CD4-positive, alpha-beta T cell (primary cell): ENCODE results near the gene IKBKE. TPM values are rescaled to one million over a fixed set of nuclear protein-coding genes. Genes with fewer than 3 reads are reported as not detected.

Experiments used
- ATAC-seq: fragments of 200-7000 bp; cut with Tn5 transposase; one replicate; pipeline ENCODE4 v1.10.0; 2022; ENCODE audit warnings: mild to moderate bottlenecking; ENCODE audit not compliant: poor library complexity
- CTCF ChIA-PET: fragments of 350-600 bp; sonication (Branson Sonifier 250); formaldehyde crosslinking; loops from one replicate; lab custom pipeline; 2021; ENCODE audit warnings: antibody characterized with exemption, inconsistent platforms; lab: Charles Lee
- POLR2A ChIA-PET: fragments of 350-600 bp; sonication (Branson Sonifier 250); formaldehyde crosslinking; loops from one replicate; lab custom pipeline; 2021; ENCODE audit warnings: antibody characterized with exemption, inconsistent platforms; lab: Charles Lee
- DNase-seq, 14 experiments: peaks; one replicate each; pipeline ENCODE4 v3.0.0-alpha.2; 2013 to 2020; ENCODE audit warnings: mixed read lengths in 2 of 14
- H3K27ac ChIP-seq, 2 donors: one replicate each; pipeline versions ENCODE4 v1.5.1 to v1.7.0; 2013; ENCODE audit warnings: low read length in 2 of 2, low read depth in 1 of 2, mild to moderate bottlenecking in 1 of 2
- H3K27me3 ChIP-seq, 2 experiments: 1 replicate in 1 of 2; 2 replicates in 1 of 2; pipeline versions ENCODE4 v1.6.1 to v1.7.0; 2013; ENCODE audit warnings: low read length in 2 of 2, control low read depth in 1 of 2, mild to moderate bottlenecking in 1 of 2, moderate library complexity in 1 of 2; ENCODE audit not compliant: insufficient read depth in 2 of 2, control insufficient read depth in 1 of 2
- H3K36me3 ChIP-seq: one replicate; pipeline ENCODE4 v1.6.1; 2013; ENCODE audit warnings: low read length, control low read depth; ENCODE audit not compliant: insufficient read depth
- H3K4me1 ChIP-seq: one replicate; pipeline ENCODE4 v1.6.1; 2013; ENCODE audit warnings: low read length, control low read depth; ENCODE audit not compliant: insufficient read depth
- H3K4me3 ChIP-seq: one replicate; pipeline ENCODE4 v1.5.1; 2013; ENCODE audit warnings: mild to moderate bottlenecking, low read length, moderate library complexity
- H3K9me3 ChIP-seq, 2 experiments: 1 replicate in 1 of 2; 2 replicates in 1 of 2; pipeline versions ENCODE4 v1.6.1 to v1.7.0; 2013; ENCODE audit warnings: low read length in 2 of 2, mild to moderate bottlenecking in 2 of 2, control low read depth in 1 of 2, moderate library complexity in 1 of 2; ENCODE audit not compliant: control insufficient read depth in 1 of 2, insufficient read depth in 1 of 2
- H3K27ac Mint-ChIP-seq: one replicate; pipeline ENCODE4 v1.8.0; 2020; ENCODE audit warnings: mixed read lengths
- H3K27me3 Mint-ChIP-seq: one replicate; pipeline ENCODE4 v1.8.0; 2021; ENCODE audit warnings: mixed read lengths
- H3K36me3 Mint-ChIP-seq: one replicate; pipeline ENCODE4 v1.8.0; 2021; ENCODE audit warnings: low read depth, mixed read lengths
- H3K4me1 Mint-ChIP-seq: one replicate; pipeline ENCODE4 v1.8.0; 2021; ENCODE audit warnings: low read depth, mixed read lengths
- H3K4me3 Mint-ChIP-seq: one replicate; pipeline ENCODE4 v1.8.0; 2020; ENCODE audit warnings: mild to moderate bottlenecking, mixed read lengths
- H3K9me3 Mint-ChIP-seq: one replicate; pipeline ENCODE4 v1.8.0; 2020; ENCODE audit warnings: mixed read lengths
- CTCF ChIP-seq: fragments of 200-600 bp; IDR thresholded peaks from one replicate; pipeline ENCODE4 v1.8.0; 2022; ENCODE audit warnings: antibody characterized with exemption, mild to moderate bottlenecking
- intact Hi-C, 2 experiments: fragments of 100-400 bp; cut with DNase I in 1 of 2; cut with micrococcal nuclease in 1 of 2; formaldehyde crosslinking; loops; one replicate each; pipeline versions ENCODE4 v1.15.1 to v1.9.0; 2023 to 2025; cut with DNase I, micrococcal nuclease
- total RNA-seq, 174 experiments: library from RNA in 2 of 174; stranded (reverse) in 2 of 174; gene quantifications; one replicate each; pipeline ENCODE4 v1.2.3 and lab custom pipeline; 2021 to 2026

IKBKE gene
- total RNA-seq, 2 experiments from 2014 or later, result 27.9 to 29.8 TPM

- peak; percentile 80 for TF ChIP-seq CTCF
- Mint-ChIP-seq H3K4me3 (no peak overlapping the region), H3K9me3 (no peaks in the 10 kb centered on the region), H3K27ac (peak overlapping the region; percentile 16), H3K4me1 (peaks cover 17% of the 10 kb centered on the region), H3K36me3 (no peaks in the 10 kb centered on the region), H3K27me3 (no peaks in the 10 kb centered on the region)
- Histone ChIP-seq H3K27ac (no peak overlapping the region), H3K4me3 (no peak overlapping the region), H3K36me3 (no peaks in the 10 kb centered on the region), H3K4me1 (peaks cover 25% of the 10 kb centered on the region), H3K27me3 (no peaks in the 10 kb centered on the region), H3K9me3 (no peaks in the 10 kb centered on the region)
- DNase-seq (peak; percentile 49 to 86 (median 72)), ATAC-seq (peak; percentile 87)
- POLR2A ChIA-PET, result interaction anchor here (0.6 to 1.3 kb wide), 3 partner anchors 9 to 42 kb away, joined by 3 to 10 read pairs (median 3); partner anchors contain the start of gene IKBKE
- intact Hi-C loops, result loop anchor here (1.0 to 2.0 kb wide), 4 partner anchors 17 to 202 kb away; no protein-coding TSS in a partner anchor
- CTCF ChIA-PET, result interaction anchor here (0.6 to 2.5 kb wide), 10 partner anchors 9 to 520 kb away, joined by 3 to 22 read pairs (median 4); partner anchors contain the start of gene IKBKE
Measured at GRCh38 chr1:206461602-206462455, 8.4 kb upstream of the IKBKE start.

- TF ChIP-seq CTCF, result no peak
- Histone ChIP-seq H3K36me3 (no peaks in the 10 kb centered on the region), H3K4me1 (peaks cover 29% of the 10 kb centered on the region), H3K27ac (no peak overlapping the region), H3K9me3 (no peaks in the 10 kb centered on the region), H3K4me3 (no peak overlapping the region), H3K27me3 (no peaks in the 10 kb centered on the region)
- Mint-ChIP-seq H3K27ac (peak overlapping the region; percentile 14), H3K4me1 (peaks cover 30% of the 10 kb centered on the region), H3K27me3 (no peaks in the 10 kb centered on the region), H3K4me3 (no peak overlapping the region), H3K36me3 (no peaks in the 10 kb centered on the region), H3K9me3 (no peaks in the 10 kb centered on the region)
- intact Hi-C loops, result loop anchor here in 1 of 2 experiments (2.0 kb wide), 1 partner anchor 82 kb away; no protein-coding TSS in a partner anchor
- ChIA-PET CTCF (interaction anchor here (2.5 kb wide), 1 partner anchor 16 kb away, joined by 22 read pairs; no protein-coding TSS in a partner anchor), POLR2A (interaction anchor here (1.0 kb wide), 1 partner anchor 16 kb away, joined by 6 read pairs; no protein-coding TSS in a partner anchor)
- DNase-seq (peak in 2 of 14 experiments; percentile 17 to 31), ATAC-seq (no peak)
Measured at GRCh38 chr1:206463137-206463536, 7.1 kb upstream of the IKBKE start.

GRCh38 chr1:206463911-206464310 lies 6.4 kb upstream of the IKBKE start:
- DNase-seq (no peak), ATAC-seq (no peak)
- no peaks in the 10 kb centered on the region for H3K9me3 Mint-ChIP-seq
- no peaks in the 10 kb centered on the region for H3K9me3 ChIP-seq
- no peak overlapping the region for H3K4me3 ChIP-seq
- H3K4me3 Mint-ChIP-seq, result no peak overlapping the region
- H3K27ac Mint-ChIP-seq, result no peak overlapping the region
- H3K27me3 Mint-ChIP-seq, result no peaks in the 10 kb centered on the region
- no peaks in the 10 kb centered on the region for H3K36me3 ChIP-seq
- no peak overlapping the region for H3K27ac ChIP-seq
- peaks cover 37% of the 10 kb centered on the region for H3K4me1 Mint-ChIP-seq
- TF ChIP-seq CTCF, result no peak
- ChIA-PET CTCF (interaction anchor here (2.8 kb wide), 1 partner anchor 16 kb away, joined by 11 read pairs; no protein-coding TSS in a partner anchor), POLR2A (interaction anchor here (1.0 kb wide), 1 partner anchor 16 kb away, joined by 6 read pairs; no protein-coding TSS in a partner anchor)
- no peaks in the 10 kb centered on the region for H3K36me3 Mint-ChIP-seq
- intact Hi-C loops, result loop anchor here in 1 of 2 experiments (2.0 kb wide), 1 partner anchor 81 kb away; no protein-coding TSS in a partner anchor
- no peaks in the 10 kb centered on the region for H3K27me3 ChIP-seq
- H3K4me1 ChIP-seq, result peaks cover 36% of the 10 kb centered on the region
